SJSA1 (cell line): ENCODE data around the gene ZNF737. TPM values are rescaled to one million over a fixed set of nuclear protein-coding genes. Genes with fewer than 3 reads are reported as not detected.
"Not testable (repeated sequence)": the region's sequence is repeated elsewhere in the genome, so short reads cannot be mapped to it uniquely, and the experiment has no call there.

Source experiments
- DNase-seq, 2 experiments: peaks; one replicate each; pipeline ENCODE4 v3.0.0-alpha.2; 2015 to 2020; ENCODE audit warnings: low spot score in 2 of 2, low read depth in 1 of 2
- H3K27ac ChIP-seq: fragments of 250-450 bp; sonication (Bioruptor Pico); 2 replicates; pipeline ENCODE4 v1.5.1; 2020; ENCODE audit warnings: mild to moderate bottlenecking, moderate library complexity
- H3K27me3 ChIP-seq: fragments of 250-450 bp; sonication (Bioruptor Pico); replicated peaks from 2 replicates; pipeline ENCODE4 v1.5.1; 2020; ENCODE audit warnings: mild to moderate bottlenecking, moderate library complexity
- H3K36me3 ChIP-seq: fragments of 250-450 bp; sonication (Bioruptor Pico); 2 replicates; pipeline ENCODE4 v1.5.1; 2020; ENCODE audit warnings: mild to moderate bottlenecking
- H3K4me1 ChIP-seq: fragments of 250-450 bp; sonication (Bioruptor Pico); replicated peaks from 2 replicates; pipeline ENCODE4 v1.6.1; 2021; ENCODE audit warnings: mild to moderate bottlenecking
- H3K4me3 ChIP-seq: fragments of 250-450 bp; sonication (Bioruptor Pico); 2 replicates; pipeline ENCODE4 v1.5.1; 2020; ENCODE audit warnings: mild to moderate bottlenecking
- H3K9me3 ChIP-seq: fragments of 250-450 bp; sonication (Bioruptor Pico); replicated peaks from 2 replicates; pipeline ENCODE4 v1.5.1; 2020; ENCODE audit warnings: mild to moderate bottlenecking
- total RNA-seq: library from RNA; depleted of rRNA; stranded (reverse); fragments of >200 nt; shearing (Covaris generic); gene quantifications from 2 replicates; pipeline ENCODE4 v1.2.3, GENCODE V29; 2014; rRNA removed

Gene ZNF737
- not detected in 2 replicates for total RNA-seq

DNA sequence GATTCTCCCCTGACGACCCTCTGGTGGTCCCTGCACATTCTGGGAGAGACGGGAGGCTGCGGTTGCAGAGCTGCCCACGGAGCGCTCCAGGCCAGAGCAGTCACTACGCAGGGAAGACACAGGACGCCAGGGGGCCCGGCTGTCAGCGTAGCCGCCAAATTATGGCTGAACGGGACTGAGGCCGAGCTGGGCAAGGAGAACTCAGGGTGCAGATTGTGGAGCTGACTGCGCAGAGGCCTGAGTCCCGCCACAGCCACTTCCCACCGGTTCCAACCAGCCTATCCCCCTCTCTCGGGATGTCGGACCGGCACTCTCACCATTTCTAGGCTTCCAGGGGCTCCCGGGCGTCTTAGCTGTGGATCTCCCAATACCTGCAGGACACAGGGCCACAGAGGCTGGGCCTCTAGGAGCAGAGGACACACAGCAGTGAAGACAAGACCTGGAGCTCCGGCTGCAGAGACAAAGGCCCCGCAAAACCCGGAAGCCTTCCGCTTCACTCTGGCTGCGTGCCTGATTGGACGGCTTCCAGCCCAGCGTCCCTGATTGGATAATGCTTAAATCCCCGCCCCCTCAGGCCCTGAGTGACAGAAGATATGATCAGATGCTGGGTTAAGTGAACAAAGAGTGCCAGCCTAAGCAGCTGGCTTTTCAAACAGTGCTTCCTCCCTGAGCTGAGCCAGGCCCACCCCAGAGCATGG, at the start of gene ZNF737:
Gene ZNF737, minus strand, starts transcription at position 461 of the 698 bp plus-strand sequence. Its CDS starts 141 bp downstream, at position 320.
- Histone ChIP-seq H3K4me3 (no peak within 1 kb of the TSS), H3K4me1 (no peaks in the 10 kb centered on the region), H3K9me3 (no peaks in the 10 kb centered on the region), H3K36me3 (no peaks in the 10 kb centered on the region), H3K27ac (no peak within 1 kb of the TSS), H3K27me3 (no peaks in the 10 kb centered on the region)
- DNase-seq = no peak

DNA sequence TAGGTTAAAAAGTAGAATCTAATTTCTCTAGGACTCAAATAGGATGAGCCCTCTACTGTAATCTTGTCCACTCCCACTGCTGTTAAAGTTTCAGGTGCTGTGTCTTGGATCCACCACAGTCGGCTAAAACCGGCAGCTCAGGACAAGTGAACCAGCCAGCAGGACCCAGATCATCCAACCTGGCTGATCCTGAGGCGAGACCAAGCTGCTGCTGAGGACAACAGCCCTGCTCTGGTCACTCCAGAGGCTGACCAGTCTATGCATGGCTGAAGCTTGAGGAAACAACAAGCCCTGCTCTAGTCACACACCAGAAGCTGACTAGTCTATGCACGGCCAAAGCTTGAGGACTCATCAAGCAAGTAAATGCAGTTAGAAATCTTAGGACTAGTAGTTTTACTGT, 49.4 kb upstream of the ZNF737 start:
- DNase-seq, H3K4me1 ChIP-seq, H3K9me3 ChIP-seq, H3K36me3 ChIP-seq, H3K27ac ChIP-seq, H3K4me3 ChIP-seq, H3K27me3 ChIP-seq: not testable (repeated sequence)

DNA sequence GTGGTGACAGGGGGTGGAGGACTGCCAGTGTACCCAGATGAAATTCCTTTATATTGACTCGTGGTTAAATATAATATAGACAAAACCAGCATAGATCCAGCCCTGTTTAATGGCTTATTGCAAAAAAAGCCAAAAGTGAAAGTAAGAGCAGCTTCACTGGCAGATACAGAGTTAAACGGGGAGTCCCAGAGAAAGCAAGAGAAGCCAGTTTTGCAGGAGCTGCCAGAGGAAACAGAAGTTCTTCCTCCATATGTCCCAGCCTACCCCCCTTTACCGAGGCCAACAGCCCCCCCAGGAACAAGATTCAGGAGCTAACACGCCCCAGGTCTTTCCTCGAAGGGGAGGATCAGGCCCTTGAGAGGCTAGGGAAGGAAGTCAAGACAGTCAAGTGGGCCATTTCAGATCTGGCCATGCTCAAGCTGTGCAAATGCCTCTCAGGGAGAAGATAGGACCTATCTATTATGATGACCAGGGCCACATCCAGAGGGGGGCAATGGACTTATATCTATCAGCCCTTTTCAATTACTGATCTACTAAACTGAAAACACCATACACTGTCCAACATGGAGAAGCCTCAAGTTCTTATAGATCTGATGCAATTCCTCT, 47.2 kb upstream of the ZNF737 start:
- no peak overlapping the region for H3K4me3 ChIP-seq

DNA sequence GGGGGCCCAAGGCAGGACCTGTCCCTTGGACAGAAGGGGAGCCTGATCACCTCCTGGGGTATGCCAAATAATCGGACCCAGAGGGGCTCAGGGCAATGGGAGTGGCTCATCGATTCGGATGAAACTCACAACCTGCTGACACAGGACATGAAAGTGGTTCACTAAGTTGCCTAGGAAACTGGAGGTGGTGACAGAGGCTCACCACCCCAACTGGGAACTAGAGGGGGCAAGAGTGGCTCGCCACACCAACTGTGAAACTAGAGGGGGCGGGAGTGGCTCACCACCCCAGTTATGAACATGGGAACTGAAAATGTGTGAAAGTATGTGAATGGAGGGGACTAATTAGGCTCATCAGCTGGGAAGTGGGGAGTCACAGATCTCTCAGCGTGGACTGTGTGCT, 46.3 kb upstream of the ZNF737 start:
- no peak overlapping the region for H3K27ac ChIP-seq
- no peak for DNase-seq
- H3K4me3 ChIP-seq = no peak overlapping the region
- no peaks in the 10 kb centered on the region for H3K4me1 ChIP-seq
- H3K27me3 ChIP-seq = no peaks in the 10 kb centered on the region
- no peaks in the 10 kb centered on the region for H3K36me3 ChIP-seq
- peaks cover 3% of the 10 kb centered on the region for H3K9me3 ChIP-seq

More for the DNA sequence above, 47.2 kb upstream of the ZNF737 start:
- H3K4me1 ChIP-seq = no peaks in the 10 kb centered on the region
- DNase-seq = no peak
- no peak overlapping the region for H3K27ac ChIP-seq
- no peaks in the 10 kb centered on the region for H3K36me3 ChIP-seq
- H3K27me3 ChIP-seq = no peaks in the 10 kb centered on the region
- H3K9me3 ChIP-seq = peaks cover 3% of the 10 kb centered on the region

DNA sequence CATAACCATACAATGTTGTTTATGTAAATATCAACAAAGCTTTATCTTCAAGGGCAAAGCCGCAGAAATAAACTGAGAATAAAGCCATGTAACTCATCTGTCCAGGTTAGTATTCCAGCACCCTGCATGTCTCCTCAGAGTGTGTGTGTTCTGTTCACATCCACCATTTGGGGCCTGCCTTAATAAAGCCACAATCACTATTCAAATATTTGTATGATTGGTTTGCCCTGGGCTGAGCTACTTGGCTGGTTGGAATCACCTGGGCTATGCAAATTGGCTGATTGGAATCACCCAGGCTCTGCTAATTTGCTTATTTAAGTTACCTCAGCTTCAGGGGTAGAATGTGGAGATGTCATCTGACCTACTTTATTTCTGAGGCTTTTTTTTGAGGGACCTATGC, 42.4 kb upstream of the ZNF737 start:
- H3K4me1 ChIP-seq = no peaks in the 10 kb centered on the region
- DNase-seq = no peak
- no peak overlapping the region for H3K4me3 ChIP-seq
- no peak overlapping the region for H3K27ac ChIP-seq
- H3K27me3 ChIP-seq = no peaks in the 10 kb centered on the region
- H3K9me3 ChIP-seq = peaks cover 3% of the 10 kb centered on the region
- H3K36me3 ChIP-seq = no peaks in the 10 kb centered on the region

DNA sequence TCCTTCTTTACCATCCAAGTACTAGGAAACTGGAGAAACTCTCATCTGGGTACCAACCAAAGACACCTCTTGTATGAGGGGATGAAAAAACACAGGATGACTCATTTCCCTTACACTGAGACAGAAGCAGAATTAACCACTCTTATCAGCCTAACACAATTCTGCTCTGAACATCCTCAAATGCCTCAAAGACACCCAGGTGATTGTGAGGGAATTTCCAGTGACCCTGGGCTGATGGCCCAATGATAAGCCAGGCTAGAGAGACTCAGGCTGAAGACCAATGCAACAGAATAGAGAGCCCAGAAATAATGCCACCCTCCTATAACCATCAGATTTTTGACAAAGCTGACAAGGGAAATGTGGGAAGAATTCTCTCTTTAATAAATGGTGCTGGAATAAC, 7.0 kb downstream of the ZNF737 start:
- Histone ChIP-seq H3K9me3 (no peaks in the 10 kb centered on the region), H3K36me3 (no peaks in the 10 kb centered on the region), H3K4me3 (no peak overlapping the region), H3K27ac (no peak overlapping the region), H3K4me1 (no peaks in the 10 kb centered on the region), H3K27me3 (no peaks in the 10 kb centered on the region)
- DNase-seq = no peak

DNA sequence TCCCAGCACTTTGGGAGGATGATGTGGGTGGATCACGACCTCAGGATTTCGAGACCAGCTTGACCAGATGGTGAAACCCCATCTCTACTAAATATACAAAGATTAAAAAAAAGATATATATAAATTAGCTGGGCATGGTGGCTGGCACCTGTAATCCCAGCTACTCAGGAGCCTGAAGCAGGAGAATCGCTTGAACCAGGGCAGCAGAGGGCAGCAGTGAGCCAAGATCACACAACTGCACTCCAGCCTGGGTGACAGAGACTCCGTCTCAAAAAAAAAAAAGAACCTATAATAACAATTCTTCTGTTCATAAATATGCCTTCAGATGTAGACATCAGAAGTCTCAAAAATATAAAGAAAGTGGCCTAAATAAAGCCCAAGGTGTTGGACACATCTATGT, 7.6 kb downstream of the ZNF737 start:
- Histone ChIP-seq H3K27ac (no peak overlapping the region), H3K4me3 (no peak overlapping the region), H3K4me1 (no peaks in the 10 kb centered on the region), H3K36me3 (no peaks in the 10 kb centered on the region), H3K27me3 (no peaks in the 10 kb centered on the region), H3K9me3 (no peaks in the 10 kb centered on the region)
- DNase-seq = no peak

DNA sequence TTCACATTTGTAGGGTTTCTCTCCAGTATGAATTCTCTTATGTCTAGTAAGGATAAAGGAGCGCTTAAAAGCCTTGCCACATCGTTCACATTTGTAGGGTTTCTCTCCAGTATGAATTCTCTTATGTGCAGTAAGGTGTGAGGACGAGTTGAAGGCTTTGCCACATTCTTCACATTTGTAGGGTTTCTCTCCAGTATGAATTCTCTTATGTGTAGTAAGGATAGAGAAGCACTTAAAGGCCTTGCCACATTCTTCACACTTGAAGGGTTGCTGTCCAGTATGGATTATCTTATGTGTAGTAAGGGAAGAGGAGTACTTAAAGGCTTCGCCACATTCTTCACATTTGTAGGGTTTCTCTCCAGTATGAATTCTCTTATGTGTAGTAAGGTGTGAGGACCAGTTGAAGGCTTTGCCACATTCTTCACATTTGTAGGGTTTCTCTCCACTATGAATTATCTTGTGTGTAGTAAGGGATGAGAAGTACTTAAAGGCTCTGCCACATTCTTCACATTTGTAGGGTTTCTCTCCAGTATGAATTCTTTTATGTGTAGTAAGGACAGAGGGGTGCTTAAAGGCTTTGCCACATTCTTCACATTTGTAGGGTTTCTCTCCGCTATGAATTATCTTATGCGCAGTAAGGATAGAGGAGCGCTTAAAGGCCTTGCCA, 20.8 kb downstream of the ZNF737 start:
- not testable (repeated sequence) for H3K36me3 ChIP-seq, H3K4me1 ChIP-seq, H3K4me3 ChIP-seq, DNase-seq, H3K9me3 ChIP-seq, H3K27ac ChIP-seq, H3K27me3 ChIP-seq

DNA sequence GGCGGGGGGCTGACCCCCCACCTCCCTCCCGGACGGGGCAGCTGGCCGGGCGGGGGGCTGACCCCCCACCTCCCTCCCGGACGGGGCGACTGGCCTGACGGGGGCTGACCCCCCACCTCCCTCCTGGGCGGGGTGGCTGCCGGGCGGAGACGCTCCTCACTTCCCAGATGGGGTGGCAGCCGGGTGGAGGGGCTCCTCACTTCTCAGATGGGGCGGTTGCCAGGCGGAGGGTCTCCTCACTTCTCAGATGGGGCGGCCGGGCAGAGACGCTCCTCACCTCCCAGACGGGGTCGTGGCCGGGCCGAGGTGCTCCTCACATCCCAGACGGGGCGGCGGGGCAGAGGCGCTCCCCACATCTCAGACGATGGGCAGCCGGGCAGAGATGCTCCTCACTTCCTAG, 35.3 kb downstream of the ZNF737 start:
- not testable (repeated sequence) for DNase-seq, H3K9me3 ChIP-seq, H3K27ac ChIP-seq, H3K36me3 ChIP-seq, H3K27me3 ChIP-seq, H3K4me3 ChIP-seq, H3K4me1 ChIP-seq

DNA sequence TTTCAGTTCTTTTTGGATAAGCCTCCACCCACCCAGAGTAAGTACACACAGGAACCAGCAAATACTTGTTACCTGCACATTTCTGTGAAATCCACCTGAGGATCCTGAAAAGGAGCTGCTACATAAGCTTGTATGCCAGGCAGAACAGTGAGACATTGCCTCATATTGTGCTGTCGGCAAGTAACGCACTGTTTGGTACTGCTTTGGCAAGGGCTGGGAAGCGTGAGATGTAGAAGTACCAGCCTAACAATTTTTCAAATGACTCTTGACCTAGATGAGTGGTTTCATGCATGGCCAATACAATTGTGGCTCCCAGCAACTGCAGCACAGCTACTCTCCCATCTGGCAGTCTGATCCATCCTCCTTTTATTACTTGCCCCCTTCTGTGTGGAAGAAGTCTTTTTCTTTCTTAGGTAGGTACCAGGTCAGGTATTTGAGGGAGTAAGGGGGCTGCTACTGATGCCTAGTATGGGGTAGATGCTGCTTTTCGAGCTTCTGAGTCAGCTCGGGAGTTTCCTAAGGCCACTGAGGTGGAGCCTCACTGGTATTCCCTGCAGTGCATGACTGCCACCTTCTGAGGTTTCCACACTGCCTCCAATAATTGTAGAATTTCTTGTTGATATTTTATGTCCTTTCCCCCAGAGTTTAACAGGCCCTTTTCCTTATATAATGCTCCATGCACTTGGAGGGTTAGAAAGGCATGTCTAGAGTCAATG, 52.2 kb downstream of the ZNF737 start:
- no peak for DNase-seq
- Histone ChIP-seq H3K4me1 (no peaks in the 10 kb centered on the region), H3K27me3 (no peaks in the 10 kb centered on the region), H3K4me3 (no peak overlapping the region), H3K27ac (no peak overlapping the region), H3K9me3 (no peaks in the 10 kb centered on the region), H3K36me3 (no peaks in the 10 kb centered on the region)

DNA sequence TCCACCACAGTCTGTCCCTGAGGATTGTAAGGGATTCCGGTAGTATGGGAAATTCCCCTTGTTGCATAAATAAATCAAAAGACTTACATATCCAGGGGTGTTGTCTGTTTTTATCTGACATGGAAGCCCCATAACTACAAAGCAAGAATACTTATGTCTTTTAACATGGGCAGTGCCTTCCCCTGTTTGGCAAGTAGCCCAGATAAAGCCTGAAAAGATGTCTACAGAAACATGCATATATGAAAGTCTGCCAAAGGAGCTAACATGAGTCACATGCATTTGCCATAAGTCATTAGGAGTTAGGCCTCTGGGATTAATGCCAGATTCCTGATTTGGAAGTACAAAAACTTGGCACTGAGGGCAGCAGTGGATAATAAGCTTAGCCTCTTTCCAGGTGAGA, 62.1 kb downstream of the ZNF737 start:
- no peaks in the 10 kb centered on the region for H3K36me3 ChIP-seq
- H3K4me3 ChIP-seq = no peak overlapping the region
- no peak overlapping the region for H3K27ac ChIP-seq
- no peaks in the 10 kb centered on the region for H3K9me3 ChIP-seq
- no peaks in the 10 kb centered on the region for H3K27me3 ChIP-seq
- H3K4me1 ChIP-seq = no peaks in the 10 kb centered on the region
- no peak for DNase-seq
